ENCODE measurements around the gene PAFAH1B1.

DNA sequence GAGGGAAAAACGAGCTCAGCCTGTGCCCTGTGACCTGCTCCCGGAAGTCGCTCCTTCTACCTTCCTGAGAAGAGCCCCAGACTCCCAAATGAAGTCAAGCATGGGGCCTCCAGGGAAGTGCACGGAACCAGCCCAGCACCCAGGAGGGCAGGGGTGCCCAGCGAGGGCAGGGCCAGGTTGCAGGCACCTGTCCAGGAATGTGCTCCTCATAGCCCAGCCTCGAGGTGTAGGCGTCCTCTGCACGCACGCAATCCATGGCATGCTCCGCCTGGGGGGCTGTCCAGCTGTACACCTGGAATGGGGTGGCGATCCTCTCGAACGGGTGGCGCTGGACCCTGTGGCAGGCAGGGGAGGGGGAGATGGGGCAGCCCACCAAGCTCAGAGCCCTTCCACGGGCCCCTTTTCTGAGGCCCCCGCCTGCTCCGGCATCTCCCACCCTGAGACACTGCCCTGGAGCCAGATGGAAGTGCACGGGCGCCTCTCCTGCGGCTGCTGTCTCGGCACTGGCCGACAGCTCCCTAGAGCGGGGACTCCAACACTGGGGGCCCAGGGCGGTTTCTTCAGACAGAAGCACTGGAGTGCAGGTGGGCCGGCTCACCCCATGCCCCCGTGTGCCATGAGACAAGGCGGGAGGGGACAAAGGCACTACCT lies 107.2 kb downstream of the PAFAH1B1 start:
- TF ChIP-seq, protein P1, sequence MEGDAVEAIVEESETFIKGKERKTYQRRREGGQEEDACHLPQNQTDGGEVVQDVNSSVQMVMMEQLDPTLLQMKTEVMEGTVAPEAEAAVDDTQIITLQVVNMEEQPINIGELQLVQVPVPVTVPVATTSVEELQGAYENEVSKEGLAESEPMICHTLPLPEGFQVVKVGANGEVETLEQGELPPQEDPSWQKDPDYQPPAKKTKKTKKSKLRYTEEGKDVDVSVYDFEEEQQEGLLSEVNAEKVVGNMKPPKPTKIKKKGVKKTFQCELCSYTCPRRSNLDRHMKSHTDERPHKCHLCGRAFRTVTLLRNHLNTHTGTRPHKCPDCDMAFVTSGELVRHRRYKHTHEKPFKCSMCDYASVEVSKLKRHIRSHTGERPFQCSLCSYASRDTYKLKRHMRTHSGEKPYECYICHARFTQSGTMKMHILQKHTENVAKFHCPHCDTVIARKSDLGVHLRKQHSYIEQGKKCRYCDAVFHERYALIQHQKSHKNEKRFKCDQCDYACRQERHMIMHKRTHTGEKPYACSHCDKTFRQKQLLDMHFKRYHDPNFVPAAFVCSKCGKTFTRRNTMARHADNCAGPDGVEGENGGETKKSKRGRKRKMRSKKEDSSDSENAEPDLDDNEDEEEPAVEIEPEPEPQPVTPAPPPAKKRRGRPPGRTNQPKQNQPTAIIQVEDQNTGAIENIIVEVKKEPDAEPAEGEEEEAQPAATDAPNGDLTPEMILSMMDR (IDR thresholded peaks at IDR 0.05) = no peak
- no peak for TF ChIP-seq POLR2AphosphoS5 (IDR thresholded peaks at IDR 0.05)
- no peak for TF ChIP-seq POLR2A (IDR thresholded peaks at IDR 0.05)
- TF ChIP-seq EP300 (IDR thresholded peaks at IDR 0.05) = no peak
